ENCODE measurements around the gene ZBTB39.

DNA sequence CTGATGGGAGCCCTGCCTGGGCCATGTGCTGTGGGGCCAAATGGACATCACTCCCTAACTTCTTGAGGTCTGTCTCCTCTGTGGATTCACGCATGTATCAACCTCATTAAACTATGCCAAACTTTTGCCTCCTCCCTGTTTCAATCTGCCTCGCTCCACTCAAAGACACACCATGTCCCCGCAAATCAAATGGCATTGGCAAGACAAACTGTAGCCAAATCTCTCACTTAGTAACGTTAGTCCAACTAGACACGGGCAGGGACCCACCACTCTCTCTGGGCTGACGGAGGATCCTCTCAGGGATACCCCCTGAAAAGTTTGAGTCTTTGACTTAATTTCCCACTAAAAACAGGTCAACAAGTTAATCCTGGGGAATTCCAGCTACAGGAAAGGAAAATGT is 8.0 kb downstream of the ZBTB39 start:
- TF ChIP-seq RFX5 (IDR thresholded peaks at IDR 0.05; ENCODE audit: low read depth, low read length) (no peak), FOXJ3 (CRISPR knock-in tag; IDR thresholded peaks at IDR 0.05; ENCODE audit: borderline replicate concordance) (no peak), JUND (CRISPR knock-in tag; IDR thresholded peaks at IDR 0.05) (no peak), MAZ (IDR thresholded peaks at IDR 0.05; ENCODE audit: borderline replicate concordance, low read depth, low read length) (no peak), MAZ (CRISPR knock-in tag; IDR thresholded peaks at IDR 0.05; ENCODE audit: low read depth) (no peak), ZNF614 (CRISPR knock-in tag; IDR thresholded peaks at IDR 0.05; ENCODE audit: borderline replicate concordance) (no peak), TBL1XR1 (IDR thresholded peaks at IDR 0.05; ENCODE audit: borderline replicate concordance, low read length, partially characterized antibody) (no peak)
- TF ChIP-seq, protein P1, sequence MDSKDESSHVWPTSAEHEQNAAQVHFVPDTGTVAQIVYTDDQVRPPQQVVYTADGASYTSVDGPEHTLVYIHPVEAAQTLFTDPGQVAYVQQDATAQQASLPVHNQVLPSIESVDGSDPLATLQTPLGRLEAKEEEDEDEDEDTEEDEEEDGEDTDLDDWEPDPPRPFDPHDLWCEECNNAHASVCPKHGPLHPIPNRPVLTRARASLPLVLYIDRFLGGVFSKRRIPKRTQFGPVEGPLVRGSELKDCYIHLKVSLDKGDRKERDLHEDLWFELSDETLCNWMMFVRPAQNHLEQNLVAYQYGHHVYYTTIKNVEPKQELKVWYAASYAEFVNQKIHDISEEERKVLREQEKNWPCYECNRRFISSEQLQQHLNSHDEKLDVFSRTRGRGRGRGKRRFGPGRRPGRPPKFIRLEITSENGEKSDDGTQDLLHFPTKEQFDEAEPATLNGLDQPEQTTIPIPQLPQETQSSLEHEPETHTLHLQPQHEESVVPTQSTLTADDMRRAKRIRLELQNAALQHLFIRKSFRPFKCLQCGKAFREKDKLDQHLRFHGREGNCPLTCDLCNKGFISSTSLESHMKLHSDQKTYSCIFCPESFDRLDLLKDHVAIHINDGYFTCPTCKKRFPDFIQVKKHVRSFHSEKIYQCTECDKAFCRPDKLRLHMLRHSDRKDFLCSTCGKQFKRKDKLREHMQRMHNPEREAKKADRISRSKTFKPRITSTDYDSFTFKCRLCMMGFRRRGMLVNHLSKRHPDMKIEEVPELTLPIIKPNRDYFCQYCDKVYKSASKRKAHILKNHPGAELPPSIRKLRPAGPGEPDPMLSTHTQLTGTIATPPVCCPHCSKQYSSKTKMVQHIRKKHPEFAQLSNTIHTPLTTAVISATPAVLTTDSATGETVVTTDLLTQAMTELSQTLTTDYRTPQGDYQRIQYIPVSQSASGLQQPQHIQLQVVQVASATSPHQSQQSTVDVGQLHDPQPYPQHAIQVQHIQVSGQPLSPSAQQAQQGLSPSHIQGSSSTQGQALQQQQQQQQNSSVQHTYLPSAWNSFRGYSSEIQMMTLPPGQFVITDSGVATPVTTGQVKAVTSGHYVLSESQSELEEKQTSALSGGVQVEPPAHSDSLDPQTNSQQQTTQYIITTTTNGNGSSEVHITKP (CRISPR knock-in tag; IDR thresholded peaks at IDR 0.05; ENCODE audit: low read depth) = no peak
- TF ChIP-seq, protein P2, sequence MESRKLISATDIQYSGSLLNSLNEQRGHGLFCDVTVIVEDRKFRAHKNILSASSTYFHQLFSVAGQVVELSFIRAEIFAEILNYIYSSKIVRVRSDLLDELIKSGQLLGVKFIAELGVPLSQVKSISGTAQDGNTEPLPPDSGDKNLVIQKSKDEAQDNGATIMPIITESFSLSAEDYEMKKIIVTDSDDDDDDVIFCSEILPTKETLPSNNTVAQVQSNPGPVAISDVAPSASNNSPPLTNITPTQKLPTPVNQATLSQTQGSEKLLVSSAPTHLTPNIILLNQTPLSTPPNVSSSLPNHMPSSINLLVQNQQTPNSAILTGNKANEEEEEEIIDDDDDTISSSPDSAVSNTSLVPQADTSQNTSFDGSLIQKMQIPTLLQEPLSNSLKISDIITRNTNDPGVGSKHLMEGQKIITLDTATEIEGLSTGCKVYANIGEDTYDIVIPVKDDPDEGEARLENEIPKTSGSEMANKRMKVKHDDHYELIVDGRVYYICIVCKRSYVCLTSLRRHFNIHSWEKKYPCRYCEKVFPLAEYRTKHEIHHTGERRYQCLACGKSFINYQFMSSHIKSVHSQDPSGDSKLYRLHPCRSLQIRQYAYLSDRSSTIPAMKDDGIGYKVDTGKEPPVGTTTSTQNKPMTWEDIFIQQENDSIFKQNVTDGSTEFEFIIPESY (CRISPR knock-in tag; IDR thresholded peaks at IDR 0.05) = no peak
- TF ChIP-seq, protein P3, sequence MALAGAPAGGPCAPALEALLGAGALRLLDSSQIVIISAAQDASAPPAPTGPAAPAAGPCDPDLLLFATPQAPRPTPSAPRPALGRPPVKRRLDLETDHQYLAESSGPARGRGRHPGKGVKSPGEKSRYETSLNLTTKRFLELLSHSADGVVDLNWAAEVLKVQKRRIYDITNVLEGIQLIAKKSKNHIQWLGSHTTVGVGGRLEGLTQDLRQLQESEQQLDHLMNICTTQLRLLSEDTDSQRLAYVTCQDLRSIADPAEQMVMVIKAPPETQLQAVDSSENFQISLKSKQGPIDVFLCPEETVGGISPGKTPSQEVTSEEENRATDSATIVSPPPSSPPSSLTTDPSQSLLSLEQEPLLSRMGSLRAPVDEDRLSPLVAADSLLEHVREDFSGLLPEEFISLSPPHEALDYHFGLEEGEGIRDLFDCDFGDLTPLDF (CRISPR knock-in tag; IDR thresholded peaks at IDR 0.05) = no peak
